ENCODE data around the gene GNL3.

The GNL3 gene

DNA sequence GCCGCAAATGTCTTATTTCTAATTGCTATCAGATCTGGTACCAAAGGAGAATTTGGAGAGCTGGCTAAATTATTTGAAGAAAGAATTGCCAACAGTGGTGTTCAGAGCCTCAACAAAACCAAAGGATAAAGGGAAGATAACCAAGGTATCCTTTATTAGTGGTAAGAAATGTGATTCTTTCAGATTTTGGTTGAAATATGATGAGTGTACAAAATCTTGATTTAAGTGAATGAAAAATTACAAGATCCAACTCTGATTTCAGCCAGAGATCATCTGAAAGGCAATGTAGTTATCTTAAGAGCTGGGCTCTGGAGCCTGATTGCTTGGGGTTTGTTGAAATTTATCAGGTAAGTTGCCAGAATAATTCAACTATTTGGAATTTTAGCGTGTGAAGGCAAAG lies 4.7 kb downstream of the GNL3 start:
- no peak overlapping the region for H3K4me3 ChIP-seq (ENCODE audit: low read depth, low read length)
- no peak for DNase-seq (ENCODE audit: low read depth)
- TF ChIP-seq MYC (IDR thresholded peaks at IDR 0.05; ENCODE audit: low read depth, low read length) (no peak), POLR2A (IDR thresholded peaks at IDR 0.05; ENCODE audit: extremely low read depth, insufficient read length) (no peak)
- TF ChIP-seq, protein P1, sequence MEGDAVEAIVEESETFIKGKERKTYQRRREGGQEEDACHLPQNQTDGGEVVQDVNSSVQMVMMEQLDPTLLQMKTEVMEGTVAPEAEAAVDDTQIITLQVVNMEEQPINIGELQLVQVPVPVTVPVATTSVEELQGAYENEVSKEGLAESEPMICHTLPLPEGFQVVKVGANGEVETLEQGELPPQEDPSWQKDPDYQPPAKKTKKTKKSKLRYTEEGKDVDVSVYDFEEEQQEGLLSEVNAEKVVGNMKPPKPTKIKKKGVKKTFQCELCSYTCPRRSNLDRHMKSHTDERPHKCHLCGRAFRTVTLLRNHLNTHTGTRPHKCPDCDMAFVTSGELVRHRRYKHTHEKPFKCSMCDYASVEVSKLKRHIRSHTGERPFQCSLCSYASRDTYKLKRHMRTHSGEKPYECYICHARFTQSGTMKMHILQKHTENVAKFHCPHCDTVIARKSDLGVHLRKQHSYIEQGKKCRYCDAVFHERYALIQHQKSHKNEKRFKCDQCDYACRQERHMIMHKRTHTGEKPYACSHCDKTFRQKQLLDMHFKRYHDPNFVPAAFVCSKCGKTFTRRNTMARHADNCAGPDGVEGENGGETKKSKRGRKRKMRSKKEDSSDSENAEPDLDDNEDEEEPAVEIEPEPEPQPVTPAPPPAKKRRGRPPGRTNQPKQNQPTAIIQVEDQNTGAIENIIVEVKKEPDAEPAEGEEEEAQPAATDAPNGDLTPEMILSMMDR (IDR thresholded peaks at IDR 0.05; ENCODE audit: low read depth, low read length), result no peak
- TF ChIP-seq, protein P2, sequence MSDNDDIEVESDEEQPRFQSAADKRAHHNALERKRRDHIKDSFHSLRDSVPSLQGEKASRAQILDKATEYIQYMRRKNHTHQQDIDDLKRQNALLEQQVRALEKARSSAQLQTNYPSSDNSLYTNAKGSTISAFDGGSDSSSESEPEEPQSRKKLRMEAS (IDR thresholded peaks at IDR 0.05; ENCODE audit: low read depth, low read length), result no peak

DNA sequence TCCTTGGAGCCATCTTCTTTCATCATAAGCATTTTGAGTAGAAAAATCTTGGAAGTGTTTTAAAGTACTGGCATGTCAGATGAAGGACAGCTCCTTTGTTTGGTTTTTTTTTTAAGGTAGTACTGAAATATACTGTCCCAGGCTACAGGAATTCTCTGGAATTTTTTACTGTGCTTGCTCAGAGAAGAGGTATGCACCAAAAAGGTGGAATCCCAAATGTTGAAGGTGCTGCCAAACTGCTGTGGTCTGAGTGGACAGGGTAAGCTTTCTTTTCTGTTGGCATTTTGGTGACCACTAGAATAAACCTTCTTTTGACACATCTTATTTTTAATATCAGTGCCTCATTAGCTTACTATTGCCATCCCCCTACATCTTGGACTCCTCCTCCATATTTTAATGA lies 7.2 kb downstream of the GNL3 start:
- TF ChIP-seq MYC (IDR thresholded peaks at IDR 0.05; ENCODE audit: low read depth, low read length) (no peak), POLR2A (IDR thresholded peaks at IDR 0.05; ENCODE audit: extremely low read depth, insufficient read length) (no peak)
- TF ChIP-seq, protein P2 (IDR thresholded peaks at IDR 0.05; ENCODE audit: low read depth, low read length), result no peak
- TF ChIP-seq, protein P1 (IDR thresholded peaks at IDR 0.05; ENCODE audit: low read depth, low read length), result no peak
- no peak for DNase-seq (ENCODE audit: low read depth)

DNA sequence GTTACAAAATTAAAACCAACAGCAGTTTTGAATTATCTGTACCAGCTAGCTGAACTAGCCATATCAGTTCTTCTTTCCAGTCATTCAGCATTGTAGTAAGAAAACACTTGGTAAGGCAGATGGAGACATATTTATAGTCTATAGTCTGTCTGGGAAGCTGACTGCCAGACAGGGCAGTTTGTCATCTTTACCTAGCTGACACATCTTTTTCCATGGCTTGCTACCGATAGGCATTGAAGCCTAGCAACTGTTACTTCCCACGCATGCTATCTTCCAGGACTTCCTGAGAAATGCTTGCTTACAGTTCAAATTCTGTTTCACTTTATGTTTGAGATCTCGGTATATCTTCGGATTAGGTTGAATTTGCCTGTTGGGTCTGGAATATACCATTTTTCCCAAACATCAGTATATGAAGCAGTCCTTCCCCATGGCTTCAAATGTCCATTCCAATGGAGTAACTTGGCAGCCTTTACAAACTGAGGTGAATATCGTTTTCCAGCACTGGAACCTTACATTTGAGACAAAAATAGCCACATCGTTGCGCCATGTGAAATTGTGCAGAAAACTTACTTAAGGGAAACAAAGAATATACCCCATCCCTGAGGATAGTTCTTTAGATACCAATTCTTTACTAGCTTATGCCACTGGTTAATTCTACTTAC lies 8.8 kb downstream of the GNL3 start:
- H3K4me3 ChIP-seq (ENCODE audit: low read depth, low read length), result no peak overlapping the region
- TF ChIP-seq, protein P2 (IDR thresholded peaks at IDR 0.05; ENCODE audit: low read depth, low read length), result no peak
- TF ChIP-seq, protein P1 (IDR thresholded peaks at IDR 0.05; ENCODE audit: low read depth, low read length), result no peak
- TF ChIP-seq MYC (IDR thresholded peaks at IDR 0.05; ENCODE audit: low read depth, low read length), result no peak
- TF ChIP-seq POLR2A (IDR thresholded peaks at IDR 0.05; ENCODE audit: extremely low read depth, insufficient read length), result no peak
- no peak for DNase-seq (ENCODE audit: low read depth)

More for the DNA sequence above, 7.2 kb downstream of the GNL3 start:
- no peak overlapping the region for H3K4me3 ChIP-seq (ENCODE audit: low read depth, low read length)

DNA sequence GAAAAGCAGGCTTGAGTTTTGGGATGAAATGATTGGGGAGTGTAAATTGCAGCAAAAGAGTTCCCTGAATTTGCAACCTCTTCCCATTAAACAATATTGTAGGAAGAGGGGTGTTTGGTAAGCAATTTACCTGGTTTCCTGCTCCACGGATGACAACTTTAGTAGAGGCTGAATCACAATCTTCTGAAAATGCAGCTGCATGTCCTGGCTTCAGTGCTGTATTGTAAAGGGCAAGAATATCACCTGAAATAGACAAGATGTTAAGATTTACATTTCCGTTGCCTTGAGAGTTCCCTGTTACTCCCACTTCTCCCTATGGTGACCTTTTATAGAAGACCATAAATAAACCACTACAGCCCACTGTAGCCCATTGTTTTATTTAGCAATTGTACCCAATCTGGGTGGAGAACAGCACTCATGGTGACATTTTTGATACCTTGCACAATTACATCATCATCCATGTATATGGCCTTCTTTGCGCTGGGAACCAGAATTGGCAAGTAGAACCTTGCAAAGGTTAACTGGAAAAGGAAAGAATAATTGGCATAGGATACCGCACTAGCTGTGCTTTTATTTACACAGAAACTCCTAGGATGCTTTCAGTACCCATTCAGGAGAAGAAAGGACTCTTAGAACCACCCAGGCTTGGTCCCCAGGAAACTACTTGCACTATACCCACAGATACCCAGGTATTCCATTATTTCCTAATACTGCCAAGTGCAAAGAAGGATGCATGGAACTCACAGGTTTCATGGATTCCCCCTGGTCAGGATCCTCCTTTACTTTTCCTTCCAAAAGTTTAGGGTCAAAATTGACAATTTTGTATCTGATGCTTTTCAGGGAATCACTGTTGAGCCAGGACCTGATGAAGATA lies 10.2 kb downstream of the GNL3 start:
- DNase-seq (ENCODE audit: low read depth), result no peak
- TF ChIP-seq, protein P2 (IDR thresholded peaks at IDR 0.05; ENCODE audit: low read depth, low read length), result no peak
- TF ChIP-seq, protein P1 (IDR thresholded peaks at IDR 0.05; ENCODE audit: low read depth, low read length), result no peak
- H3K4me3 ChIP-seq (ENCODE audit: low read depth, low read length), result no peak overlapping the region

DNA sequence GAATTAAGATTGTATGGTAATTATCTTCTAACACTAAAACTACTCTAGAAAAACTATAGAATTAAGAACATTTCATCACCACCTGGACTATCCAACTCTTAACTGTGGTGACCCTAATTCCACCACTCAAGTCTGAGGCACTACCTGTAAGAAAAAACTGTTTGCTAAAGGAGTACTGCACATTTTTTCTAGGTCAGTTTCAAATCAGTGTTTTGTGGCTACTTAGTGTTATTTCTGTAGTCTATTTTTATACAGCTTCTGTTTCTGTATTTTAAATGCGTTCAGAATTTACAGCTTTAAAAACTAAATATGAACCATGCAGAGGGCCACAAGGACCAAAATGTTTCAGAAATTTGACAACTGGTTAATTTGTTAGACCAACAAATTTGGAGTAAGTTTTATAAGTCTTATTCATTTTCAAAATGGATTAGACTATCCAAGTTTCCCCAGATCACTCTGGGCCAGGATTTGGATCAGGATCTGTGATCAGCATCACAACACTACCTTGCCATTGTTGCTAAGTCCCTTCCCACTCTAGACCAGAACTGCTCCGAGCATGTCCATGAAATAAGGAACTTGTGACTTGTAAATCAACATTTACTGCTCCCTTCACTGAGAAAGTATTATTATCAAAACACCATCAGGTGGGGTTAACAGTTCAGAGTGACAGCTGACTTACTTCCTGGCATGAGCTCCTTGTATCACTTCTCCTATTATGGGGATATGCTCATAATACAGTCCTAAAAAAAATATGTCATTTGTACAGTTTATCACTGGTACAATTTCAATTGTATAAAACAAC lies 11.2 kb downstream of the GNL3 start:
- DNase-seq (ENCODE audit: low read depth), result no peak
- TF ChIP-seq, protein P1 (IDR thresholded peaks at IDR 0.05; ENCODE audit: low read depth, low read length), result no peak
- TF ChIP-seq, protein P2 (IDR thresholded peaks at IDR 0.05; ENCODE audit: low read depth, low read length), result no peak
- no peak for TF ChIP-seq POLR2A (IDR thresholded peaks at IDR 0.05; ENCODE audit: extremely low read depth, insufficient read length)
- no peak for TF ChIP-seq MYC (IDR thresholded peaks at IDR 0.05; ENCODE audit: low read depth, low read length)
- no peak overlapping the region for H3K4me3 ChIP-seq (ENCODE audit: low read depth, low read length)

Measured in NB4 (cell line).